Endothelial cell of umbilical vein (primary cell): Measurements from ENCODE around the gene ACP2. TPM values are rescaled to one million over a fixed set of nuclear protein-coding genes. Genes with fewer than 3 reads are reported as not detected.

Experiments
- BruUV-seq: library from RNA; stranded (reverse); fragments of 400-500 nt; replicated peaks from 2 replicates; lab custom pipeline; 2021; lab: Mats Ljungman, UMichigan
- CTCF ChIA-PET: fragments of 300-600, 350-600 bp; sonication (Branson Sonifier 250); formaldehyde crosslinking; loops from one replicate; lab custom pipeline; 2021; ENCODE audit warnings: antibody characterized with exemption, inconsistent platforms; lab: Charles Lee
- POLR2A ChIA-PET: fragments of 300-600, 350-600 bp; sonication (Branson Sonifier 250); formaldehyde crosslinking; loops from one replicate; lab custom pipeline; 2021; ENCODE audit warnings: antibody characterized with exemption, inconsistent platforms; lab: Charles Lee
- DNase-seq: peaks from one replicate; pipeline ENCODE4 v3.0.0-alpha.2; 2011; ENCODE audit warnings: low read depth, low spot score
- FAIRE-seq: peaks from 2 replicates; lab custom pipeline; 2011; peaks lifted over from hg19 to GRCh38; lab: Jason Lieb, UNC
- H2AFZ ChIP-seq: 2 replicates; pipeline ENCODE4 v1.6.0; 2012; ENCODE audit warnings: low read depth, low read length, control low read depth, inconsistent platforms
- H3K27ac ChIP-seq: 2 replicates; pipeline ENCODE4 v1.5.1; 2011; ENCODE audit warnings: low read depth, mild to moderate bottlenecking, control low read depth, low read length, moderate library complexity; ENCODE audit not compliant: insufficient read depth
- H3K27me3 ChIP-seq, 2 experiments: 2 replicates each; pipeline versions ENCODE4 v1.6.0 to v1.6.1; 2011; ENCODE audit warnings: low read length in 2 of 2, mixed read lengths in 1 of 2; ENCODE audit not compliant: control insufficient read depth in 2 of 2, insufficient read depth in 2 of 2
- H3K36me3 ChIP-seq, 2 experiments: 2 replicates in 1 of 2; 3 replicates in 1 of 2; pipeline ENCODE4 v1.5.1; 2011; ENCODE audit warnings: low read length in 2 of 2, mild to moderate bottlenecking in 1 of 2, moderate library complexity in 1 of 2; ENCODE audit not compliant: control insufficient read depth in 2 of 2, insufficient read depth in 2 of 2; ENCODE audit errors: extremely low read depth in 1 of 2
- H3K4me1 ChIP-seq: 3 replicates; pipeline ENCODE4 v1.5.1; 2011; ENCODE audit warnings: mild to moderate bottlenecking, low read length; ENCODE audit not compliant: control insufficient read depth, insufficient read depth; ENCODE audit errors: extremely low read depth
- H3K4me2 ChIP-seq: 2 replicates; pipeline ENCODE4 v1.6.1; 2011; ENCODE audit warnings: low read length, control low read depth, mixed read lengths; ENCODE audit not compliant: insufficient read depth
- H3K4me3 ChIP-seq, 3 experiments: fragments of 200-600 bp in 1 of 3; sonication (generic), shearing (Covaris generic) in 1 of 3; replicated peaks in 1 of 3; 2 replicates each; pipeline ENCODE4 v1.5.1; 2011 to 2016; ENCODE audit warnings: control low read depth in 3 of 3, low read length in 3 of 3, mild to moderate bottlenecking in 2 of 3, inconsistent platforms in 1 of 3, low read depth in 1 of 3, moderate library complexity in 1 of 3; ENCODE audit not compliant: insufficient read depth in 1 of 3
- H3K79me2 ChIP-seq: 2 replicates; pipeline ENCODE4 v1.6.0; 2012; ENCODE audit warnings: low read length, inconsistent platforms; ENCODE audit not compliant: control insufficient read depth, insufficient read depth
- H3K9ac ChIP-seq: replicated peaks from 2 replicates; pipeline ENCODE3; 2011; ENCODE audit warnings: low read length, control low read depth; ENCODE audit not compliant: insufficient read depth; ENCODE audit errors: extremely low read depth
- H3K9me1 ChIP-seq: replicated peaks from 3 replicates; pipeline ENCODE4 v1.6.0; 2011; ENCODE audit warnings: mild to moderate bottlenecking, low read length; ENCODE audit not compliant: control insufficient read depth, insufficient read depth; ENCODE audit errors: extremely low read depth
- H3K9me3 ChIP-seq: replicated peaks from 2 replicates; pipeline ENCODE4 v1.5.1; 2012; ENCODE audit warnings: low read length, inconsistent platforms; ENCODE audit not compliant: control insufficient read depth, insufficient read depth
- H4K20me1 ChIP-seq: replicated peaks from 2 replicates; pipeline ENCODE3; 2011; ENCODE audit warnings: mild to moderate bottlenecking, low read length; ENCODE audit not compliant: control insufficient read depth, insufficient read depth; ENCODE audit errors: extremely low read depth
- EZH2 ChIP-seq: IDR thresholded peaks from 2 replicates; pipeline ENCODE4 v1.6.1; 2012; ENCODE audit warnings: borderline replicate concordance, low read depth, mild to moderate bottlenecking, moderate library complexity, low read length, inconsistent platforms; ENCODE audit not compliant: severe bottlenecking
- FOS ChIP-seq: IDR thresholded peaks from 2 replicates; pipeline ENCODE4 v1.6.1; 2011; ENCODE audit warnings: mild to moderate bottlenecking, low read length, moderate library complexity, borderline replicate concordance; ENCODE audit not compliant: insufficient read depth
- GATA2 ChIP-seq: IDR thresholded peaks from 2 replicates; pipeline ENCODE4 v1.7.0; 2011; ENCODE audit warnings: low read depth, mild to moderate bottlenecking, moderate library complexity, mixed read lengths, low read length; ENCODE audit not compliant: insufficient read length, insufficient read depth
- JUN ChIP-seq: IDR thresholded peaks from 2 replicates; pipeline ENCODE4 v1.6.1; 2011; ENCODE audit warnings: borderline replicate concordance, low read depth; ENCODE audit not compliant: insufficient read length, insufficient read depth
- MYC ChIP-seq: IDR thresholded peaks from one replicate; pipeline ENCODE4 v1.6.1; 2011; ENCODE audit warnings: mild to moderate bottlenecking, low read depth, low read length
- POLR2A ChIP-seq: IDR thresholded peaks from 2 replicates; pipeline ENCODE4 v1.6.1; 2012; ENCODE audit warnings: low read depth, mild to moderate bottlenecking, control low read depth, low read length
- POLR2AphosphoS5 ChIP-seq: IDR thresholded peaks from 2 replicates; pipeline ENCODE4 v1.6.1; 2012; ENCODE audit warnings: low read depth, mild to moderate bottlenecking, control low read depth, low read length, moderate library complexity; ENCODE audit not compliant: insufficient read depth
- dilution Hi-C: fragments of 300-500 bp; cut with MboI; formaldehyde crosslinking; loops from one replicate; pipeline ENCODE4 v1.15.0; 2019; ENCODE audit warnings: low sequenced_read_pairs; ENCODE audit not compliant: extremely low pct_ligation_motif_present
- intact Hi-C: fragments of 100-400 bp; cut with micrococcal nuclease; formaldehyde crosslinking; loops from one replicate; pipeline ENCODE4 v1.10.0; 2022
- polyA plus RNA-seq, 4 experiments: library from polyadenylated mRNA; depleted of rRNA in 3 of 4; stranded (reverse) in 3 of 4; unstranded in 1 of 4; fragments of >200 nt; gene quantifications; 2 replicates each; pipeline versions ENCODE4 v1.2.1 to v1.2.3, GENCODE V29; 2011 to 2012; ENCODE audit warnings: missing spikeins in 1 of 4
- total RNA-seq: library from RNA; stranded (reverse); gene quantifications from 2 replicates; pipeline ENCODE4 v1.2.3, GENCODE V29; 2021
- TF ChIP-seq, protein P1 (sequence below), 2 donors: IDR thresholded peaks; 1 replicate in 1 of 2; 2 replicates in 1 of 2; pipeline ENCODE4 v1.5.1; 2011; ENCODE audit warnings: low read length in 2 of 2, mild to moderate bottlenecking in 2 of 2, moderate library complexity in 2 of 2, control low read depth in 1 of 2, inconsistent platforms in 1 of 2, low read depth in 1 of 2; ENCODE audit not compliant: insufficient read depth in 1 of 2; ENCODE audit errors: extremely low read depth in 1 of 2
- TF ChIP-seq, protein P2 (sequence below): IDR thresholded peaks from 2 replicates; pipeline ENCODE4 v1.6.1; 2011; ENCODE audit not compliant: insufficient read depth, insufficient read length

ACP2 gene
- total and polyA plus RNA-seq, 2 donors (not counting 3 experiments of a cell fraction or from before 2014, with no cell fraction given), result 35.6 to 49.2 TPM

DNA sequence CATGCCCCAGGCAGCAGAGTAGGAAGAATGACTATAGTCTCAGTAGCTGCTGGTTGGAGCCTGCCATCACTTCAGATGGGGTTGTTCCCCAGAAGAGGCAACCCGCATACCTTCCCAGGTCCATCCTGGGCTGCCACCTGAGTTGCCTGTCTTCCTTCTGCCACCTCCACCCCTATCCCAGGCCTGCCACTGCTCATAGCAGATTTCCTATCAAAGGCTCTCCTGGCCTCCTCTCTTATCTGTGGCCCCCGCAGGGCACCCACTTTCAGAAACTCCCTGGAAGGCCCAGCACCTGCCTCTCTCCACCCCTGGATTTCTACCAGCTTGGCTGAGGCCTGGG is 8.5 kb upstream of the ACP2 start:
- DNase-seq (no peak), FAIRE-seq (no peak)
- CTCF ChIA-PET, result interaction anchor here (1.1 to 4.8 kb wide), 9 partner anchors 14 to 98 kb away, joined by 3 to 67 read pairs (median 11); partner anchors contain the start of genes ARFGAP2 and MADD
- TF ChIP-seq, protein P1, sequence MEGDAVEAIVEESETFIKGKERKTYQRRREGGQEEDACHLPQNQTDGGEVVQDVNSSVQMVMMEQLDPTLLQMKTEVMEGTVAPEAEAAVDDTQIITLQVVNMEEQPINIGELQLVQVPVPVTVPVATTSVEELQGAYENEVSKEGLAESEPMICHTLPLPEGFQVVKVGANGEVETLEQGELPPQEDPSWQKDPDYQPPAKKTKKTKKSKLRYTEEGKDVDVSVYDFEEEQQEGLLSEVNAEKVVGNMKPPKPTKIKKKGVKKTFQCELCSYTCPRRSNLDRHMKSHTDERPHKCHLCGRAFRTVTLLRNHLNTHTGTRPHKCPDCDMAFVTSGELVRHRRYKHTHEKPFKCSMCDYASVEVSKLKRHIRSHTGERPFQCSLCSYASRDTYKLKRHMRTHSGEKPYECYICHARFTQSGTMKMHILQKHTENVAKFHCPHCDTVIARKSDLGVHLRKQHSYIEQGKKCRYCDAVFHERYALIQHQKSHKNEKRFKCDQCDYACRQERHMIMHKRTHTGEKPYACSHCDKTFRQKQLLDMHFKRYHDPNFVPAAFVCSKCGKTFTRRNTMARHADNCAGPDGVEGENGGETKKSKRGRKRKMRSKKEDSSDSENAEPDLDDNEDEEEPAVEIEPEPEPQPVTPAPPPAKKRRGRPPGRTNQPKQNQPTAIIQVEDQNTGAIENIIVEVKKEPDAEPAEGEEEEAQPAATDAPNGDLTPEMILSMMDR (IDR thresholded peaks at IDR 0.05; ENCODE audit: extremely low read depth in 1 of 2, insufficient read depth in 1 of 2, low read depth in 1 of 2, low read length in 2 of 2), result no peak
- TF ChIP-seq MYC (no peak), POLR2A (no peak), GATA2 (no peak), EZH2 (no peak), FOS (no peak), POLR2AphosphoS5 (no peak), JUN (no peak)
- TF ChIP-seq, protein P2, sequence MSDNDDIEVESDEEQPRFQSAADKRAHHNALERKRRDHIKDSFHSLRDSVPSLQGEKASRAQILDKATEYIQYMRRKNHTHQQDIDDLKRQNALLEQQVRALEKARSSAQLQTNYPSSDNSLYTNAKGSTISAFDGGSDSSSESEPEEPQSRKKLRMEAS, result no peak
- no peak overlapping the region for H3K4me2 ChIP-seq
- dilution Hi-C loops, result no loop called here
- H3K9ac ChIP-seq, result no peak overlapping the region
- H3K4me3 ChIP-seq, result no peak overlapping the region
- no peaks in the 10 kb centered on the region for H4K20me1 ChIP-seq
- H3K9me1 ChIP-seq, result no peaks in the 10 kb centered on the region
- no peak overlapping the region for H3K27ac ChIP-seq
- POLR2A ChIA-PET, result interaction anchor here (0.8 kb wide), 1 partner anchor 8 kb away, joined by 4 read pairs; the partner anchor contains the start of gene ACP2
- peaks cover 27% of the 10 kb centered on the region for H3K4me1 ChIP-seq
- BruUV-seq, result no TSS peak
- no peaks in the 10 kb centered on the region for H3K36me3 ChIP-seq
- H3K79me2 ChIP-seq, result no peaks in the 10 kb centered on the region
- H3K27me3 ChIP-seq, result no peaks in the 10 kb centered on the region
- no peaks in the 10 kb centered on the region for H3K9me3 ChIP-seq
- H2AFZ ChIP-seq, result peak overlapping the region; percentile 81
- intact Hi-C loops, result no loop called here
